HG02588 (cell line): ENCODE results near the gene OR4D1.

Source experiments
- ATAC-seq: cut with Tn5 transposase; IDR thresholded peaks from one replicate; pipeline ENCODE4 v1.9.1; 2021; ENCODE audit warnings: mild to moderate bottlenecking, moderate library complexity; ENCODE audit not compliant: unreplicated experiment

The OR4D1 gene

GRCh38 chr17:58153046-58153445, 4.9 kb downstream of the OR4D1 start:
- ATAC-seq = no peak

DNA sequence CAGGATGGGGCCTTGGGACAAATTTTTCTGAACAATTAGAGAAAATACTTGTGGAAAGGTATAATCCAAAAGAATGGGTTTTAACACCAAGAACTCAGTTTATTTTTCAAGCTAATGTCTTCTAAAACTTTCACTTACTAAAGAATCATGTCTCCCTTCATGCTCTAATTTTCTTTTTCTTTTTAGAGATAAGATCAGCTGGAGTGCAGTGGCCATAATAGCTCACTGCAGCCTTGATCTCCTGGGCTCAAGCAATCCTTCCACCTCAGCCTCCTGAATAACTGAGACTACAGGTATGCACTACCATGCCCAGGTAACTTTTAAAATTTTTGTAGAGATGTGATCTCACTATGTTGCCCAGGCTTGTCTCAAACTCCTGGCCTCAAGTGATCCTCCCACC, 5.5 kb downstream of the OR4D1 start:
- ATAC-seq = no peak

GRCh38 chr17:58156839-58157803, 8.9 kb downstream of the OR4D1 start:
- ATAC-seq = no peak

DNA sequence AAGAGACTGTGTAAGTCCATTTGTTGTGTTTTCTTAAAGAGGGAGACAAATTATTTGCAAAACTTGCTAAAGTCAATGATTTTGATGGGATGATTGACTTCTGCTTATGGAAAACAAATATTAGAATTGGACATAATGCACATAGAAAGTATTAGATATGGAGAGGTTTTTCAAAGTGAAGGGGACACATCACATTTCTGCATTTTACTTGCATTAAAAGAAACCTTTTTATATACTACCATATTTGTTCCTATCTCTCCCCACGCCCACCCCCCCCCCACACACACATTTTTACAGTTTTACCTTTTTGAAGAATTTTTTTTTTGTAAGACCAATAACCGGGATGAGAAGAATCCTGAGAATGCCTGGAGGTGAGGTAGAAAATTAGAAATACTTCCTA, 10.0 kb downstream of the OR4D1 start:
- no peak for ATAC-seq

- no peak for ATAC-seq
Measured at GRCh38 chr17:58161566-58161965, 13.4 kb downstream of the OR4D1 start.

- ATAC-seq = no peak
Measured at GRCh38 chr17:58165981-58166380, 17.8 kb downstream of the OR4D1 start.

DNA sequence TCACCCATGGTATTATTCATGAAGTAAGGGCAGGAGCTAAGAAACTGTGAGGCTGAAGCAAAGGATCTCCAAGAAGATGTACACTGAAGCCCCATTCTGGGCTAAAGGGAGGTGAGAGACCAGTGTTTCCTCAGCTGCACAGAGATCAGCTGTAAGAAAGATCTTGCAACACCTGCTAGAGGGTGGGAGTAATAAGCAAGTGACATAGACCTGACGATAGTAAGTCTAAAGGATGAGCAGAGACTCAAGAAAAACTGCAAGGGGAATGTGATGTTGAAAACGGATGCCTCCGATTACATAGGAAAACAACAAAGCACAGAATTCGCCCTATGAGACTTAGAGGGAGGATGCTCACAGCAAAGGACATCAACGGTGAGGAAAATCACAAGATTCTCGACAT, 18.5 kb downstream of the OR4D1 start, which contains the start of gene OR4D2:
Gene OR4D2 (plus strand): TSS at position 301 of the 400 bp plus-strand sequence. CDS start 2,674 bp downstream, outside the sequence.
- no peak for ATAC-seq

- no peak for ATAC-seq
Measured at GRCh38 chr17:58170622-58171021, 22.4 kb downstream of the OR4D1 start.

DNA sequence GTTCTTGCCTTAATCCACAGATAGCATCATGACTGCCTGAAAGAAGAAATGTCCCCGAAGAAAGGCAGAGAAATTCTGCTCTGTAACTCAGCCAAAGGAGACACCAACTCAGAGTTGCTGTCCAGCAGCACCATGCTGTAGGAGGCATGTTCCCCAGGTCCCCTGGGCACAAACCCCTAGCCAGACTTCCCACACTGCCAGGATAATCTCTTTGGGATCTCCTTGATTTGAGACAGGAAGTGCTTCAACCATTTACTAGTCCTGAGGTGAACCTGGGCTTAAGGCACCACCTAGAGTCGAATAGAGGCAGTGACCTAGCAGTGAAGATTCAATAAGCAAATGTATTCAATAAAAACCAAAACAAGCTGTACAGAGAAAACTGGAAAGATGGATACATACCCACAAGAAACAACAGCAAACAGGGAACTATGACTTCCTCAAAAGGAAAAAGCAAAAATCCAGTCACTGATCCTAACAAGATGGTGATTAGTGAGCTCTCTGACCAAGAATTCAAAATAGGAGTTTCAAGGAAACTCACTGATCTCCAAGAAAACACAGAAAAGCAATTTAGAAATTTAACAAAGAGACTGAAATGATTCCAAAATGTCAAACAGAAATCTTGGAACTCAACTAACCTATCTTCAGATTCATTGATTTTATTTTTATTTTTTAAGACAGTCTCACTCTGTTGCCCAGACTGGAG, 24.3 kb downstream of the OR4D1 start:
- ATAC-seq = no peak

GRCh38 chr17:58174871-58175270, 26.7 kb downstream of the OR4D1 start:
- no peak for ATAC-seq

- no peak for ATAC-seq
Measured at GRCh38 chr17:58176200-58176599, 28.0 kb downstream of the OR4D1 start.

- ATAC-seq = no peak
Measured at GRCh38 chr17:58181796-58182195, 33.6 kb downstream of the OR4D1 start.

- ATAC-seq = no peak
Measured at GRCh38 chr17:58183514-58183913, 35.3 kb downstream of the OR4D1 start.

- no peak for ATAC-seq
Measured at GRCh38 chr17:58184308-58184985, 36.3 kb downstream of the OR4D1 start.

DNA sequence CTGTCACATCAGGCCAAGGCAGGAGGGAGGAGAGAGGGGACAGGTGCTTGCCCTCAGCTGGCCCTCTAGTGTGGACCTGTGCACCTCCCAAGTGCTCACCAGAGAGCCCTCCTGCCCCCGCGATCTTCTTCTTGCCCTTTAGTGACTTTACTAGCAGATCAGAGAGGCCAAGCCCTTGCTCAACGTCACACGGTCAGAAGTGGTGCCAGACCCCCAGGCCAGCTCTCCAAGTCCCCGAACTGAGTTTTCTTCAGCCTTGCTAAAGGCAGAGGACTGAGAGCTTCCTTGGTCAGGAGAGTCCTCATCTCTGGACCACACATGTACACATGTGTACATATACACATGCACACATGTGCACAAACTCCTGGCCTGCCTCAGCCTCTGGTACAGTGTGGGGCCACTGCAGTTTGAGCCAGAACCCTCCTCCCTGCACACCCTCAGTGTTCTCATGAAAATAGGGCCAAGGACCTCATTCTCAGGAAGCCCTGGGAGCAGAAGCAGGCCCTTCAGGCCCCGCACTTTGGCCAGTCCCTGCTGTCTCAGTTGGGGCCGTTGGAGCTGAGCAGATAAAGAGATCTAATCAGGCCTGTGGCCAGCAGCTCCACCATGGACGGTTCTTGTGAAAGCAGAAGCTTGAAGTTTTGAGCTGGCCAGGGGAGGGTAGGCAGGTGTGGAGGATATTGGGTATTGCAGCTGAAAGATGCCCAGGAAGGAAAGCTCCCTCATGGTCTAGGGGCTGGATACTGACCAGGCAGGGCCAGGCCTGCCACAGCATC, 37.0 kb downstream of the OR4D1 start:
- ATAC-seq = no peak

GRCh38 chr17:58186591-58186990, 38.4 kb downstream of the OR4D1 start:
- no peak for ATAC-seq

DNA sequence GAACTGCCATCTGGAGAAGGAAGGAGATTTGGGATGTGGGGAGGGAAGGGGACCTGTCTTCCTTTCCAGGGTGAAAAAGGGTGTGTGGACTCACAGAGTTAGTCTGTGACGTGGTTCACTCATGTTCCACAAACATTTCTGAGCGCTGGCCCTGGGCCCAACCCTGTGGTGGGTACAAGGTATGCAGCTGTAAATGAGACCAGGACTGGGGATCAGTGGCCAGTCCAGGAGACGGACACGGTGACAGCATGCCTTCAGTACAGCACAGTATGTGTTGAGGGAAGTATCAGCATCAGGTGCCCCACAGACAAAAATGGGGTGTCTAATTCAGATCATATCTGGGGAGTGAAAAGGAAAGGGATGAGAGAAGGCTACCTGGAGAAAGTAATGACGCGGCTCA, 38.9 kb downstream of the OR4D1 start:
- no peak for ATAC-seq

DNA sequence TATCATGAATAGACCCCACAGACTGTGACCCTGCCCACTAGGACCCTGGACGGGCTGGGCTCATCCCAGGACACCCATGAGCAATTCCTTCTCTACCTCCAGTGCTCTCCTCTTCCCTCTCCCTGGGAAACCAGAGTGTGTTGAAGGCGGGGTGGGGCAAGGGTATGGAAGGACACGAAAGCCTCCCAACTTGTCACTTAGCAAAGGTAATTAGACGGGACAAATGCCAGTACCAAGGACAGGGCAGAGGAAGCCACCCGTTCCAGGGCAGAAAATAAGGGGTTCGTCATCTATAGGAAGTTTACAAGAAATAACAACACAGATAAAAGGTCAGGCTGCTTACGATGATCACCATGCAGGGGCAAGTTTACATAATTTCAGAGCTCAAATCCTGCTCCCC, 39.5 kb downstream of the OR4D1 start:
- no peak for ATAC-seq

DNA sequence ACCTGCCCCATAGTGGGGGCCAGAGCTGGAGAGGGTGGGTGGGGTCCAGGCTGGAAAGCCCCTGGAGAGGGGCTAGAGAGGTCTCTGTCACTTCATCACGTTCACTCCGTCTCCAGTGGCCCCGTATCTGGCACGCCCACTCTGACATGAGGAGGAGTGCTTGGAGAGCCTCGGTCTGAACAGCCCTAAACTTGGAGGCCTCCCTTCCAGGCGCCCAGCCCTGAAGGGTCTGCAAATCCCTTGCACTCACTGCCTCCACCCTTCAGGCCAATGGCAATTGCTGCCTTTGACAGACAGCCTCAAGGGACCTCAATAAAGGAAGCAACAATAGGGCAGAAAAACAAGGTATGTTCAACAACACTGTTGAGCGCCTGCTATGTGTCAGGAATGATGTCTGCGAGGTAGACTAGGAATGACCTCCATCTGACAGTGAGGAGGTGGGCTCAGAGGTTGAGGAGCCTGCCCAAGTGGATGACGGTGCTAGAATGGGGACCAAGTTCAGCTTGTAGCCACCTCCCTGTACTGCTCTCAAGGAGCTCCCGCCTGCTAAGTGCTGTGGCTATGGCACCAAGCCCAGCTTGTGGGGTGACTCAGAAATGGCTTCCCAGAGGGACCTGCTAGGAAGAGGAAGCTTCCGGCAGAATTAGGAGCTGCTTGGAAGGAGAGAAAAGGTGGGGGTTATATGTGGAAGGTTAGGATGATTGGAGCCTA, 41.4 kb downstream of the OR4D1 start:
- ATAC-seq = no peak
